GM12878 (cell line): ENCODE measurements around the gene DZANK1. TPM values are rescaled to one million over a fixed set of nuclear protein-coding genes. Genes with fewer than 3 reads are reported as not detected.
A peak's percentile ranks its signal among the peaks of the same experiment; 100 is the strongest.

Source experiments
- EED ChIP-seq: sonication (generic); IDR thresholded peaks from 2 replicates; pipeline ENCODE4 v1.6.1; 2016; ENCODE audit warnings: antibody characterized with exemption, low read depth
- ELK1 ChIP-seq: IDR thresholded peaks from 2 replicates; pipeline ENCODE4 v1.6.1; 2012; ENCODE audit warnings: low read depth, low read length, improper control_type of control experiment
- HDAC6 ChIP-seq: fragments of 200-600 bp; sonication (generic); IDR thresholded peaks from one replicate; pipeline ENCODE4 v1.8.0; 2017; ENCODE audit warnings: antibody characterized with exemption; ENCODE audit not compliant: unreplicated experiment
- IRF4 ChIP-seq: IDR thresholded peaks from 2 replicates; pipeline ENCODE4 v1.6.1; 2011; ENCODE audit warnings: low read depth, low read length
- NR2C1 ChIP-seq: fragments of 450-650 bp; IDR thresholded peaks from 2 replicates; pipeline ENCODE4 v1.6.1; 2017; ENCODE audit warnings: antibody characterized with exemption, mild to moderate bottlenecking, moderate library complexity
- PAX5 ChIP-seq: IDR thresholded peaks from 2 replicates; pipeline ENCODE4 v1.6.1; 2011; ENCODE audit warnings: low read depth, low read length, borderline replicate concordance
- POLR2AphosphoS5 ChIP-seq: IDR thresholded peaks from 2 replicates; pipeline ENCODE4 v1.6.1; 2011; ENCODE audit warnings: mild to moderate bottlenecking, low read length, inconsistent platforms
- ZNF384 ChIP-seq: IDR thresholded peaks from 2 replicates; pipeline ENCODE4 v1.6.1; 2012; ENCODE audit warnings: low read depth, mild to moderate bottlenecking, low read length, improper control_type of control experiment, borderline replicate concordance
- polyA plus RNA-seq, 11 experiments: library from polyadenylated mRNA; depleted of rRNA in 4 of 11; unstranded in 6 of 11; stranded (reverse) in 5 of 11; fragments of >200 nt; fragmentation: Nextera tagmentation in 4 of 11; fragmentation: Illumina TruSeq in 1 of 11; extraction: Ambion mirVana in 4 of 11; extraction: Trizol in 1 of 11; gene quantifications; 1 replicate in 1 of 11; 2 replicates in 10 of 11; pipeline versions ENCODE4 v1.2.1 to v1.2.3, GENCODE V29; 2011 to 2016; ENCODE audit warnings: inconsistent platforms in 2 of 11, missing spikeins in 2 of 11, low read depth in 1 of 11
- total RNA-seq, 4 experiments: library from RNA; depleted of rRNA in 3 of 4; stranded (reverse); fragments of >200 nt in 3 of 4; fragmentation: Illumina TruSeq in 1 of 4; extraction: Trizol in 1 of 4; gene quantifications; 2 replicates each; pipeline versions ENCODE4 v1.2.1 to v1.2.3, GENCODE V29; 2013 to 2021
- TF ChIP-seq, protein P1 (sequence below): fragments of 450-650 bp; IDR thresholded peaks from 2 replicates; pipeline ENCODE4 v1.6.1; 2017; ENCODE audit warnings: mild to moderate bottlenecking, moderate library complexity
- TF ChIP-seq, protein P2 (sequence below): IDR thresholded peaks from 2 replicates; pipeline ENCODE4 v1.6.1; 2012; ENCODE audit warnings: mild to moderate bottlenecking, low read depth, low read length
- TF ChIP-seq, protein P3 (sequence below): fragments of 450-650 bp; IDR thresholded peaks from 2 replicates; pipeline ENCODE4 v1.6.1; 2017; ENCODE audit warnings: mild to moderate bottlenecking
- TF ChIP-seq, protein P4 (sequence below): fragments of 450-650 bp; formaldehyde crosslinking; IDR thresholded peaks from 2 replicates; pipeline ENCODE4 v1.5.0; 2022; ENCODE audit warnings: mild to moderate bottlenecking, missing genetic modification characterization

DZANK1 gene
- total and polyA plus RNA-seq, 10 of the 15 experiments (the other 5 are each of a cell fraction or from before 2014, with no cell fraction given): 3.6 to 12.6 (median 6.5) TPM

GRCh38 chr20:18466894-18467730, at the start of gene DZANK1, which contains the start of gene POLR3F (continued):
- TF ChIP-seq, protein P1, sequence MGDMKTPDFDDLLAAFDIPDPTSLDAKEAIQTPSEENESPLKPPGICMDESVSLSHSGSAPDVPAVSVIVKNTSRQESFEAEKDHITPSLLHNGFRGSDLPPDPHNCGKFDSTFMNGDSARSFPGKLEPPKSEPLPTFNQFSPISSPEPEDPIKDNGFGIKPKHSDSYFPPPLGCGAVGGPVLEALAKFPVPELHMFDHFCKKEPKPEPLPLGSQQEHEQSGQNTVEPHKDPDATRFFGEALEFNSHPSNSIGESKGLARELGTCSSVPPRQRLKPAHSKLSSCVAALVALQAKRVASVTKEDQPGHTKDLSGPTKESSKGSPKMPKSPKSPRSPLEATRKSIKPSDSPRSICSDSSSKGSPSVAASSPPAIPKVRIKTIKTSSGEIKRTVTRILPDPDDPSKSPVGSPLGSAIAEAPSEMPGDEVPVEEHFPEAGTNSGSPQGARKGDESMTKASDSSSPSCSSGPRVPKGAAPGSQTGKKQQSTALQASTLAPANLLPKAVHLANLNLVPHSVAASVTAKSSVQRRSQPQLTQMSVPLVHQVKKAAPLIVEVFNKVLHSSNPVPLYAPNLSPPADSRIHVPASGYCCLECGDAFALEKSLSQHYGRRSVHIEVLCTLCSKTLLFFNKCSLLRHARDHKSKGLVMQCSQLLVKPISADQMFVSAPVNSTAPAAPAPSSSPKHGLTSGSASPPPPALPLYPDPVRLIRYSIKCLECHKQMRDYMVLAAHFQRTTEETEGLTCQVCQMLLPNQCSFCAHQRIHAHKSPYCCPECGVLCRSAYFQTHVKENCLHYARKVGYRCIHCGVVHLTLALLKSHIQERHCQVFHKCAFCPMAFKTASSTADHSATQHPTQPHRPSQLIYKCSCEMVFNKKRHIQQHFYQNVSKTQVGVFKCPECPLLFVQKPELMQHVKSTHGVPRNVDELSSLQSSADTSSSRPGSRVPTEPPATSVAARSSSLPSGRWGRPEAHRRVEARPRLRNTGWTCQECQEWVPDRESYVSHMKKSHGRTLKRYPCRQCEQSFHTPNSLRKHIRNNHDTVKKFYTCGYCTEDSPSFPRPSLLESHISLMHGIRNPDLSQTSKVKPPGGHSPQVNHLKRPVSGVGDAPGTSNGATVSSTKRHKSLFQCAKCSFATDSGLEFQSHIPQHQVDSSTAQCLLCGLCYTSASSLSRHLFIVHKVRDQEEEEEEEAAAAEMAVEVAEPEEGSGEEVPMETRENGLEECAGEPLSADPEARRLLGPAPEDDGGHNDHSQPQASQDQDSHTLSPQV: 0 out of 2 replicates have a peak, but pooled peaks have one; percentile 28
- TF ChIP-seq ELK1 (no peak), HDAC6 (peak; percentile 98), POLR2AphosphoS5 (peak; percentile 77; the same call in 1 of the 2 replicates), ZNF384 (no peak), NR2C1 (no peak), IRF4 (no peak), PAX5 (no peak), EED (peak; percentile 93)
- TF ChIP-seq, protein P2, sequence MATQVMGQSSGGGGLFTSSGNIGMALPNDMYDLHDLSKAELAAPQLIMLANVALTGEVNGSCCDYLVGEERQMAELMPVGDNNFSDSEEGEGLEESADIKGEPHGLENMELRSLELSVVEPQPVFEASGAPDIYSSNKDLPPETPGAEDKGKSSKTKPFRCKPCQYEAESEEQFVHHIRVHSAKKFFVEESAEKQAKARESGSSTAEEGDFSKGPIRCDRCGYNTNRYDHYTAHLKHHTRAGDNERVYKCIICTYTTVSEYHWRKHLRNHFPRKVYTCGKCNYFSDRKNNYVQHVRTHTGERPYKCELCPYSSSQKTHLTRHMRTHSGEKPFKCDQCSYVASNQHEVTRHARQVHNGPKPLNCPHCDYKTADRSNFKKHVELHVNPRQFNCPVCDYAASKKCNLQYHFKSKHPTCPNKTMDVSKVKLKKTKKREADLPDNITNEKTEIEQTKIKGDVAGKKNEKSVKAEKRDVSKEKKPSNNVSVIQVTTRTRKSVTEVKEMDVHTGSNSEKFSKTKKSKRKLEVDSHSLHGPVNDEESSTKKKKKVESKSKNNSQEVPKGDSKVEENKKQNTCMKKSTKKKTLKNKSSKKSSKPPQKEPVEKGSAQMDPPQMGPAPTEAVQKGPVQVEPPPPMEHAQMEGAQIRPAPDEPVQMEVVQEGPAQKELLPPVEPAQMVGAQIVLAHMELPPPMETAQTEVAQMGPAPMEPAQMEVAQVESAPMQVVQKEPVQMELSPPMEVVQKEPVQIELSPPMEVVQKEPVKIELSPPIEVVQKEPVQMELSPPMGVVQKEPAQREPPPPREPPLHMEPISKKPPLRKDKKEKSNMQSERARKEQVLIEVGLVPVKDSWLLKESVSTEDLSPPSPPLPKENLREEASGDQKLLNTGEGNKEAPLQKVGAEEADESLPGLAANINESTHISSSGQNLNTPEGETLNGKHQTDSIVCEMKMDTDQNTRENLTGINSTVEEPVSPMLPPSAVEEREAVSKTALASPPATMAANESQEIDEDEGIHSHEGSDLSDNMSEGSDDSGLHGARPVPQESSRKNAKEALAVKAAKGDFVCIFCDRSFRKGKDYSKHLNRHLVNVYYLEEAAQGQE: no peak
- TF ChIP-seq, protein P3, sequence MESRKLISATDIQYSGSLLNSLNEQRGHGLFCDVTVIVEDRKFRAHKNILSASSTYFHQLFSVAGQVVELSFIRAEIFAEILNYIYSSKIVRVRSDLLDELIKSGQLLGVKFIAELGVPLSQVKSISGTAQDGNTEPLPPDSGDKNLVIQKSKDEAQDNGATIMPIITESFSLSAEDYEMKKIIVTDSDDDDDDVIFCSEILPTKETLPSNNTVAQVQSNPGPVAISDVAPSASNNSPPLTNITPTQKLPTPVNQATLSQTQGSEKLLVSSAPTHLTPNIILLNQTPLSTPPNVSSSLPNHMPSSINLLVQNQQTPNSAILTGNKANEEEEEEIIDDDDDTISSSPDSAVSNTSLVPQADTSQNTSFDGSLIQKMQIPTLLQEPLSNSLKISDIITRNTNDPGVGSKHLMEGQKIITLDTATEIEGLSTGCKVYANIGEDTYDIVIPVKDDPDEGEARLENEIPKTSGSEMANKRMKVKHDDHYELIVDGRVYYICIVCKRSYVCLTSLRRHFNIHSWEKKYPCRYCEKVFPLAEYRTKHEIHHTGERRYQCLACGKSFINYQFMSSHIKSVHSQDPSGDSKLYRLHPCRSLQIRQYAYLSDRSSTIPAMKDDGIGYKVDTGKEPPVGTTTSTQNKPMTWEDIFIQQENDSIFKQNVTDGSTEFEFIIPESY: peak; percentile 96
- TF ChIP-seq, protein P4, sequence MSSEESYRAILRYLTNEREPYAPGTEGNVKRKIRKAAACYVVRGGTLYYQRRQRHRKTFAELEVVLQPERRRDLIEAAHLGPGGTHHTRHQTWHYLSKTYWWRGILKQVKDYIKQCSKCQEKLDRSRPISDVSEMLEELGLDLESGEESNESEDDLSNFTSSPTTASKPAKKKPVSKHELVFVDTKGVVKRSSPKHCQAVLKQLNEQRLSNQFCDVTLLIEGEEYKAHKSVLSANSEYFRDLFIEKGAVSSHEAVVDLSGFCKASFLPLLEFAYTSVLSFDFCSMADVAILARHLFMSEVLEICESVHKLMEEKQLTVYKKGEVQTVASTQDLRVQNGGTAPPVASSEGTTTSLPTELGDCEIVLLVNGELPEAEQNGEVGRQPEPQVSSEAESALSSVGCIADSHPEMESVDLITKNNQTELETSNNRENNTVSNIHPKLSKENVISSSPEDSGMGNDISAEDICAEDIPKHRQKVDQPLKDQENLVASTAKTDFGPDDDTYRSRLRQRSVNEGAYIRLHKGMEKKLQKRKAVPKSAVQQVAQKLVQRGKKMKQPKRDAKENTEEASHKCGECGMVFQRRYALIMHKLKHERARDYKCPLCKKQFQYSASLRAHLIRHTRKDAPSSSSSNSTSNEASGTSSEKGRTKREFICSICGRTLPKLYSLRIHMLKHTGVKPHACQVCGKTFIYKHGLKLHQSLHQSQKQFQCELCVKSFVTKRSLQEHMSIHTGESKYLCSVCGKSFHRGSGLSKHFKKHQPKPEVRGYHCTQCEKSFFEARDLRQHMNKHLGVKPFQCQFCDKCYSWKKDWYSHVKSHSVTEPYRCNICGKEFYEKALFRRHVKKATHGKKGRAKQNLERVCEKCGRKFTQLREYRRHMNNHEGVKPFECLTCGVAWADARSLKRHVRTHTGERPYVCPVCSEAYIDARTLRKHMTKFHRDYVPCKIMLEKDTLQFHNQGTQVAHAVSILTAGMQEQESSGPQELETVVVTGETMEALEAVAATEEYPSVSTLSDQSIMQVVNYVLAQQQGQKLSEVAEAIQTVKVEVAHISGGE (CRISPR knock-in tag): no peak
